Measurements from ENCODE around the gene ITGB4. TPM values are rescaled to one million over a fixed set of nuclear protein-coding genes. Genes with fewer than 3 reads are reported as not detected.

Gene ITGB4
- total and polyA plus RNA-seq, 9 of the 15 experiments (the other 6 are each of a cell fraction or from before 2014, with no cell fraction given), result 0.05 to 2.8 (median 0.76) TPM; not detected in 3

DNA sequence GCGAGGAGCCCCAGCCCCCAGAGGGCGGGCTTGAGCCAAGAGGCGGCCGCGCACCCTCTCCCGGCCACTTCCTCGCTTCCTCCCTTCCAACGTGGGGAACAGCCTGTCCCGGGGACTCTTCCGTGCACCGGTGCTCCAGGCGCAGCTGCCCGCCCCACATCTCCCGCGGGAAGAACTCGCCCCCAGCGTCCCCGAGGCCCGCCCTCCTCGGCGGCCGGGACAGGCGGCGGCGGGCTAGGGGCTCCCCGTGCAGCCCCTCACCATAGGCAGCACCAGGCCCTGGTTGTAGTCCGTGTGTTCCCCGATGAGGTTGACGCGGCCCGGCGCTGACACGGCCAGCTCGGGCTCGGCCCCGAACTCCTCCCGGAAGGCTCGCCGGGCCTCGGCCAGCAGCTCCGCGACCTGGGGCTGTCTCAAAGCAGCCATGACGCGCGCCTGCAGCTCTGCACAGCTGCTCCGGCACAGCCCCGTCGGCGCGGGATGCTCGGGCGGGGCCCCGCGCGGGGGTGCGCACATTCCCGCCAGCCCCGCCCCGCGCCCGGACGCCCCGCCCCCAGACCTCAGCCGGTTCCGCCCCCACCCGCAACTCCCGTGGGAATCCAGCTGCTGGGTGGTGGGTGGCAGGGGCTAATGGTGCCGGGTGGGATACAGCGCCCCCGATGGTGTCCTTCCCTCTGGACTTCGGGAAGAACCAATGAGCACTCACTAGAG lies 43.6 kb downstream of the ITGB4 start, which contains the start of gene GALK1 (continued):
- TF ChIP-seq EZH2 (IDR thresholded peaks at IDR 0.05; ENCODE audit: borderline replicate concordance, low read depth, low read length), result no peak
- no peak for TF ChIP-seq HNRNPLL (IDR thresholded peaks at IDR 0.05; ENCODE audit: low read depth, low read length, poor library complexity, severe bottlenecking)
- no peak for TF ChIP-seq ZNF197 (CRISPR knock-in tag; IDR thresholded peaks at IDR 0.05; ENCODE audit: low read depth)
- TF ChIP-seq CBX1 (IDR thresholded peaks at IDR 0.05; ENCODE audit: low read depth), result 0 out of 2 replicates have a peak, but pooled peaks have one; percentile 50
- peak; percentile 77 for TF ChIP-seq RBFOX2 (IDR thresholded peaks at IDR 0.05; ENCODE audit: low read depth, low read length)
- TF ChIP-seq, protein P1, sequence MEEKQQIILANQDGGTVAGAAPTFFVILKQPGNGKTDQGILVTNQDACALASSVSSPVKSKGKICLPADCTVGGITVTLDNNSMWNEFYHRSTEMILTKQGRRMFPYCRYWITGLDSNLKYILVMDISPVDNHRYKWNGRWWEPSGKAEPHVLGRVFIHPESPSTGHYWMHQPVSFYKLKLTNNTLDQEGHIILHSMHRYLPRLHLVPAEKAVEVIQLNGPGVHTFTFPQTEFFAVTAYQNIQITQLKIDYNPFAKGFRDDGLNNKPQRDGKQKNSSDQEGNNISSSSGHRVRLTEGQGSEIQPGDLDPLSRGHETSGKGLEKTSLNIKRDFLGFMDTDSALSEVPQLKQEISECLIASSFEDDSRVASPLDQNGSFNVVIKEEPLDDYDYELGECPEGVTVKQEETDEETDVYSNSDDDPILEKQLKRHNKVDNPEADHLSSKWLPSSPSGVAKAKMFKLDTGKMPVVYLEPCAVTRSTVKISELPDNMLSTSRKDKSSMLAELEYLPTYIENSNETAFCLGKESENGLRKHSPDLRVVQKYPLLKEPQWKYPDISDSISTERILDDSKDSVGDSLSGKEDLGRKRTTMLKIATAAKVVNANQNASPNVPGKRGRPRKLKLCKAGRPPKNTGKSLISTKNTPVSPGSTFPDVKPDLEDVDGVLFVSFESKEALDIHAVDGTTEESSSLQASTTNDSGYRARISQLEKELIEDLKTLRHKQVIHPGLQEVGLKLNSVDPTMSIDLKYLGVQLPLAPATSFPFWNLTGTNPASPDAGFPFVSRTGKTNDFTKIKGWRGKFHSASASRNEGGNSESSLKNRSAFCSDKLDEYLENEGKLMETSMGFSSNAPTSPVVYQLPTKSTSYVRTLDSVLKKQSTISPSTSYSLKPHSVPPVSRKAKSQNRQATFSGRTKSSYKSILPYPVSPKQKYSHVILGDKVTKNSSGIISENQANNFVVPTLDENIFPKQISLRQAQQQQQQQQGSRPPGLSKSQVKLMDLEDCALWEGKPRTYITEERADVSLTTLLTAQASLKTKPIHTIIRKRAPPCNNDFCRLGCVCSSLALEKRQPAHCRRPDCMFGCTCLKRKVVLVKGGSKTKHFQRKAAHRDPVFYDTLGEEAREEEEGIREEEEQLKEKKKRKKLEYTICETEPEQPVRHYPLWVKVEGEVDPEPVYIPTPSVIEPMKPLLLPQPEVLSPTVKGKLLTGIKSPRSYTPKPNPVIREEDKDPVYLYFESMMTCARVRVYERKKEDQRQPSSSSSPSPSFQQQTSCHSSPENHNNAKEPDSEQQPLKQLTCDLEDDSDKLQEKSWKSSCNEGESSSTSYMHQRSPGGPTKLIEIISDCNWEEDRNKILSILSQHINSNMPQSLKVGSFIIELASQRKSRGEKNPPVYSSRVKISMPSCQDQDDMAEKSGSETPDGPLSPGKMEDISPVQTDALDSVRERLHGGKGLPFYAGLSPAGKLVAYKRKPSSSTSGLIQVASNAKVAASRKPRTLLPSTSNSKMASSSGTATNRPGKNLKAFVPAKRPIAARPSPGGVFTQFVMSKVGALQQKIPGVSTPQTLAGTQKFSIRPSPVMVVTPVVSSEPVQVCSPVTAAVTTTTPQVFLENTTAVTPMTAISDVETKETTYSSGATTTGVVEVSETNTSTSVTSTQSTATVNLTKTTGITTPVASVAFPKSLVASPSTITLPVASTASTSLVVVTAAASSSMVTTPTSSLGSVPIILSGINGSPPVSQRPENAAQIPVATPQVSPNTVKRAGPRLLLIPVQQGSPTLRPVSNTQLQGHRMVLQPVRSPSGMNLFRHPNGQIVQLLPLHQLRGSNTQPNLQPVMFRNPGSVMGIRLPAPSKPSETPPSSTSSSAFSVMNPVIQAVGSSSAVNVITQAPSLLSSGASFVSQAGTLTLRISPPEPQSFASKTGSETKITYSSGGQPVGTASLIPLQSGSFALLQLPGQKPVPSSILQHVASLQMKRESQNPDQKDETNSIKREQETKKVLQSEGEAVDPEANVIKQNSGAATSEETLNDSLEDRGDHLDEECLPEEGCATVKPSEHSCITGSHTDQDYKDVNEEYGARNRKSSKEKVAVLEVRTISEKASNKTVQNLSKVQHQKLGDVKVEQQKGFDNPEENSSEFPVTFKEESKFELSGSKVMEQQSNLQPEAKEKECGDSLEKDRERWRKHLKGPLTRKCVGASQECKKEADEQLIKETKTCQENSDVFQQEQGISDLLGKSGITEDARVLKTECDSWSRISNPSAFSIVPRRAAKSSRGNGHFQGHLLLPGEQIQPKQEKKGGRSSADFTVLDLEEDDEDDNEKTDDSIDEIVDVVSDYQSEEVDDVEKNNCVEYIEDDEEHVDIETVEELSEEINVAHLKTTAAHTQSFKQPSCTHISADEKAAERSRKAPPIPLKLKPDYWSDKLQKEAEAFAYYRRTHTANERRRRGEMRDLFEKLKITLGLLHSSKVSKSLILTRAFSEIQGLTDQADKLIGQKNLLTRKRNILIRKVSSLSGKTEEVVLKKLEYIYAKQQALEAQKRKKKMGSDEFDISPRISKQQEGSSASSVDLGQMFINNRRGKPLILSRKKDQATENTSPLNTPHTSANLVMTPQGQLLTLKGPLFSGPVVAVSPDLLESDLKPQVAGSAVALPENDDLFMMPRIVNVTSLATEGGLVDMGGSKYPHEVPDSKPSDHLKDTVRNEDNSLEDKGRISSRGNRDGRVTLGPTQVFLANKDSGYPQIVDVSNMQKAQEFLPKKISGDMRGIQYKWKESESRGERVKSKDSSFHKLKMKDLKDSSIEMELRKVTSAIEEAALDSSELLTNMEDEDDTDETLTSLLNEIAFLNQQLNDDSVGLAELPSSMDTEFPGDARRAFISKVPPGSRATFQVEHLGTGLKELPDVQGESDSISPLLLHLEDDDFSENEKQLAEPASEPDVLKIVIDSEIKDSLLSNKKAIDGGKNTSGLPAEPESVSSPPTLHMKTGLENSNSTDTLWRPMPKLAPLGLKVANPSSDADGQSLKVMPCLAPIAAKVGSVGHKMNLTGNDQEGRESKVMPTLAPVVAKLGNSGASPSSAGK (IDR thresholded peaks at IDR 0.05), result no peak; the same call in 1 of the 2 replicates
- no peak for TF ChIP-seq HNRNPUL1 (IDR thresholded peaks at IDR 0.05; ENCODE audit: low read length)
- no peak for TF ChIP-seq ZNF76 (CRISPR knock-in tag; IDR thresholded peaks at IDR 0.05; ENCODE audit: borderline replicate concordance)
- TF ChIP-seq RBM39 (optimal IDR thresholded peaks at IDR 0.05; ENCODE audit: low read depth, low read length), result no peak
- TF ChIP-seq EP300 (IDR thresholded peaks at IDR 0.05; ENCODE audit: low read length), result no peak
- no peak for TF ChIP-seq ZNF146 (CRISPR knock-in tag; IDR thresholded peaks at IDR 0.05; ENCODE audit: unreplicated experiment)
- peak; percentile 74 for TF ChIP-seq SAP30 (IDR thresholded peaks at IDR 0.05; ENCODE audit: borderline replicate concordance, insufficient read depth, low read depth, low read length, poor library complexity, severe bottlenecking)
- no peak for TF ChIP-seq SNIP1 (IDR thresholded peaks at IDR 0.05; ENCODE audit: low read depth)
- TF ChIP-seq, protein P2, sequence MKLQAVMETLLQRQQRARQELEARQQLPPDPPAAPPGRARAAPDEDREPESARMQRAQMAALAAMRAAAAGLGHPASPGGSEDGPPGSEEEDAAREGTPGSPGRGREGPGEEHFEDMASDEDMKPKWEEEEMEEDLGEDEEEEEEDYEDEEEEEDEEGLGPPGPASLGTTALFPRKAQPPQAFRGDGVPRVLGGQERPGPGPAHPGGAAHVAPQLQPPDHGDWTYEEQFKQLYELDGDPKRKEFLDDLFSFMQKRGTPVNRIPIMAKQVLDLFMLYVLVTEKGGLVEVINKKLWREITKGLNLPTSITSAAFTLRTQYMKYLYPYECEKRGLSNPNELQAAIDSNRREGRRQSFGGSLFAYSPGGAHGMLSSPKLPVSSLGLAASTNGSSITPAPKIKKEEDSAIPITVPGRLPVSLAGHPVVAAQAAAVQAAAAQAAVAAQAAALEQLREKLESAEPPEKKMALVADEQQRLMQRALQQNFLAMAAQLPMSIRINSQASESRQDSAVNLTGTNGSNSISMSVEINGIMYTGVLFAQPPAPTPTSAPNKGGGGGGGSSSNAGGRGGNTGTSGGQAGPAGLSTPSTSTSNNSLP (IDR thresholded peaks at IDR 0.05; ENCODE audit: borderline replicate concordance, low read depth, low read length), result no peak

Measured in K562 (cell line).